ENCODE measurements around the gene SNX22. TPM values are rescaled to one million over a fixed set of nuclear protein-coding genes. Genes with fewer than 3 reads are reported as not detected.
"Not testable (repeated sequence)": the region's sequence is repeated elsewhere in the genome, so short reads cannot be mapped to it uniquely, and the experiment has no call there.

SNX22 gene
- 0.97 TPM for polyA plus RNA-seq (ENCODE audit: insufficient read length)

- peak; percentile 21 for DNase-seq
These were observed at the start of gene SNX22 for GRCh38 chr15:64151727-64152506. TSS of gene SNX22 (plus strand) at chr15:64151731. CDS start at chr15:64151776, 45 bp downstream.

- no peak for DNase-seq
These were observed 49.0 kb upstream of the SNX22 start for GRCh38 chr15:64102497-64102896.

GRCh38 chr15:64105113-64105704 lies 46.3 kb upstream of the SNX22 start:
- no peak for DNase-seq

GRCh38 chr15:64107337-64107736 lies 44.2 kb upstream of the SNX22 start:
- DNase-seq, result no peak

DNA sequence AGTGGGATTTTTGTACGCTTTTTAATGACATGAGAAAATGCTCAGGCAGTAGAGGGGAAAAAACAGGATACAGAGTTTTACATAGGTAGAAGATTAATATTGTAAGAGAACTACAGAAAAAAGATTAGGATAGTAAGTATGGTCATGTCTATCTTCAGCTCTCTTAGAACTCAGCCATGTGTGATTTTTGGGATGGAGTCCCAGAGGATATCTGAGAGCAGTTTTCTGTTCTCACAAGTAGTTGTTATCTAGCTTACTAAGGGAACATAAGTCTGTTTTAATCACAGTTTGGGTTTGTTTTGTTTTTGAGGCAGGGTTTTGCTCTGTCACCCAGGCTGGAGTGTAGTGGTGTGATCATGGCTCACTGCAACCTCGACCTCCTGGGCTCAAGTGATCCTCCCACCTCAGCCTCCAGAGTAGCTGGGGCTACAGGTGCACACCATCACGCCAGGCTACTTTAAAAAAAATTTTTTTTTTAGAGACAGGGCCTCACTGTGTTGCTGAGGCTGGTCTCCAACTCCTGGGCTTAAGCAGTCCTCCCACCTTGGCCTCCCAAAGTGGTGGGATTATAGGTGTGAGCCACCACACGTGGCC lies 41.3 kb upstream of the SNX22 start:
- not testable (repeated sequence) for DNase-seq

- DNase-seq, result no peak
These were observed 40.4 kb upstream of the SNX22 start for GRCh38 chr15:64110950-64111678.

DNA sequence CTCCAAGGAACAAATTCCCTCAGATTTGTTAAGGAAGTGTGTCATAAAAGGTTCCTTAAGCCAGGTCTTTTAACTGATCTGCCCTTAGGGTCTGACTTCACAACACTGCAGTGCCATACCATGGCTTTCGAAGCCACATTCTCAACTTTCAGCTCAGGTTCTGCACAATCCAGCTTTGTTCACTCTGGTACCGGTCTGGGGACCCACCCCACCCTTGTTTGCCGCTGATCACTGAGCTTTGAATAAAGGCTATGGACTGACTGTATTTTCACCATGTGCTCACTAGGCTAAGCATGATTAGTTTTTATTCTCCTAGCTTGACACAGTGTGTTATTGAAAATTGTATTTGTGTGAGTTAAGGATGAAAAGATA lies 39.9 kb upstream of the SNX22 start:
- no peak for DNase-seq

GRCh38 chr15:64112073-64112772 lies 39.3 kb upstream of the SNX22 start:
- DNase-seq, result no peak

DNA sequence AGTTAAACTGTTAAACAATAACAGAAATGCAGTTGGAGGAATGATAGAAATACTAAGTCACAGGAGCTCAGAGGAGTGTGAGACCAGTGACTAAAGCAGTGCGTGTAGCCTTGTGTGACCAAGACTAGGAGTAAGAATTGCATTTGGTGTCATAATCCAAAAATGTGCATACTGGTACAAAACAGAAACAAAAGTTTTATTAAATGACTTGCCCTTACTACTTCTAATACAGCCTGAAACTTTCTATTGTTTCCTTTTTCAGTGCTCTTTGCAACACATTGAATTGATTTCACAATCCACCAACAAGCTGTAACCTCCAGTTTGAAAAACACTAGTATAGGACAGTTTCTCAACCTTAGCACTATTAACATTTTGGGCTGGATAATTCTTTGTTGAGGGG lies 38.6 kb upstream of the SNX22 start:
- no peak for DNase-seq

DNA sequence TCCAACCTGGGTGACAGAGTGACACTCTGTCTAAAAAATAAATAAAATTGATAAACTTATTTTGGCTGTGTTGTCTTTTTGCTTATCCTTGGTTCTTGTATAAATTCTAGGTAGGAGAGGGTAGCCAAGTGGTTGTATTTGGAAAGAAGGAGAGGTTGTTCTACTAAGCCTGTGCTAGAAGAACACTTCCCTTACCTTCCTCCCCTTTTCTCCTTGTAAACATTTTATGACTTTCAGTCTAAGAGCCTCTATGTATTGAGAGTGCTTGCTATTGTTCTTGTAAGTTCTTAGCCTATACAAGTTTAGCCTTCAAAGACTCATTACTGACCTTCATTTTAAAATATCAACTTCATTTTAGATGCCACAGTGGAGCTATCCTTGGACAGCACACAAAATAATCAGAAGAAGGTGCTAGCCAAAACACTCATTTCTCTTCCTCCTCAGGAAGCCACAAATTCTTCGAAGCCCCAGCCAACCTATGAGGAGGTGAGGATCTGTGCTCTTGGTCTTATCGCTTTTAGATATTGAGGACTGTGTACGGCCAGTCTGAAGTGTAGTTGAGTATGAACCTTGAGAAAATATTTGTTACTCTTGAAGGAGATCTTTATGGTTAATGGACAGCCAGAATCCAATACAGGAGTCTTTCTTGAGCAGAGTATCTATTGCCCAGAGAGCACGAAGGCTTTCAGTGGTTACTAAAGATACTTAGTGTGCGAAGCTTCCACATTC lies 33.6 kb upstream of the SNX22 start:
- no peak for DNase-seq

DNA sequence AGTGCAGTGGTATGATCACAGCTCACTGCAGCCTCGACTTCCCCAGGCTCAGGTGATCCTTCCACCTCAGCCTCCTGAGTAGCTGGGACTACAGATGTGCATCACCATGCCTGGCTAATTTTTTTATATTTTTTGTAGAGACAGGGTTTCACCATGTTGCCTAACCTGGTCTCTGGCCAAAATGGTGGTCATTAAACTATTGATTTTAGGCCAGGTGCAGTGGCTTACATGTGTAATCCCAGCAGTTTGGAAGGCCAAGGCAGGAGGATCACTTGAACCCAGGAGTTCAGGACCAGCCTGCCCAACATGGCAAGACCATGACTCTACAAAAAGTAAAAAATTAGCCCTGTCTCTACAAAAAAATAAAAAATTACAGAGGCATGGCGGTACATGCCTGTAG lies 31.2 kb upstream of the SNX22 start:
- not testable (repeated sequence) for DNase-seq

GRCh38 chr15:64121614-64122013 lies 29.9 kb upstream of the SNX22 start:
- no peak for DNase-seq

- no peak for DNase-seq
These were observed 29.1 kb upstream of the SNX22 start for GRCh38 chr15:64122444-64122843.

- DNase-seq, result no peak
These were observed 28.6 kb upstream of the SNX22 start for GRCh38 chr15:64122936-64123351.

DNA sequence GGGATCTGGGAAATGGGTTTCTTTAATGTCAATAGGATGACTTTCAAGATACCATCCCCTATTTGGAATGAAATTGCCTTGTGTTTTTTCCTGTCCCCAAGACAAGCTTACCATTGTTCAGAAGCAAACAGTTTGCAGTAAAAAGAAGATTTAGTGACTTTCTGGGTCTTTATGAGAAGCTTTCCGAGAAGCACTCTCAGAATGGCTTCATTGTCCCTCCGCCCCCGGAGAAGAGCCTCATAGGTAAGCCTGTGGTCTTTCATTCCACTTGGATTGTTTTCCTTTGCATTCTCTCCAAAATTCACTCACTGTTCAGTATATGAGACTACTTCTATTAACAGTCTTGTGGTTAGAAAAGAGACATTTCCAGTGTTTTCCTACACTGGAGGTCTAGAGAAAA lies 25.6 kb upstream of the SNX22 start:
- no peak for DNase-seq

DNA sequence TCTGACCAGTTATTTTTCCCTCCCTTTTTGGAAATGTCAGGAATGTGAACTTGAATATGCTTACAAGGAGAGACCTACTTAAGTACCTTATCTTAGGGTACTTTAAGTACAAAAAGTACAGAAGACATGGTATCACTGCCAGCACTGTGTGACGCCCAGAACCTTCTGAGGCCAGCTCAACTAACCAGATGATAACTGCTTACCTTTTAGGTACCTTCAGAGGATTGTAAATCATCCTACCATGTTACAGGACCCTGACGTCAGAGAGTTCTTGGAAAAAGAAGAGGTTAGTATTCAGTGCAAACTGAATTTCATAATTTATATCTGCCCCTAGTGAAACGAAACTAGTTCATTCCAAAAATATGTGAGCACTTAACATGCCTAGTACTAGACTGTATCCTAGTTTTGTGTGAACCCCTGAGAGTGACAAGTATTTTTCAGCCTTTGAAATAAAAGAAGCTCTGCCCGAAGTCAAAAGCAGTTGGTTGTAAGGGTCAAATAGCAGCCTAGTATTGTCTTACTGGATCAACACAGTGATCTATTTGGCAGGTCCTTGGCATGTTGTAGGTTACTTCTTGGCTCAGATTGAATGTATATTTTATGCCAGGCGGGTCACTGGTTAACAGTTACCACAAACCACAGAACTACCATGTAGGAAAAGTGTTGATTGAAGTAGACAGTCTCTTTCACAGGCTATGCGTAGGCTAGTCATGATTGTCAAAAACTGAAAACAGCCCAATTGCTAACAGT lies 23.8 kb upstream of the SNX22 start:
- no peak for DNase-seq

DNA sequence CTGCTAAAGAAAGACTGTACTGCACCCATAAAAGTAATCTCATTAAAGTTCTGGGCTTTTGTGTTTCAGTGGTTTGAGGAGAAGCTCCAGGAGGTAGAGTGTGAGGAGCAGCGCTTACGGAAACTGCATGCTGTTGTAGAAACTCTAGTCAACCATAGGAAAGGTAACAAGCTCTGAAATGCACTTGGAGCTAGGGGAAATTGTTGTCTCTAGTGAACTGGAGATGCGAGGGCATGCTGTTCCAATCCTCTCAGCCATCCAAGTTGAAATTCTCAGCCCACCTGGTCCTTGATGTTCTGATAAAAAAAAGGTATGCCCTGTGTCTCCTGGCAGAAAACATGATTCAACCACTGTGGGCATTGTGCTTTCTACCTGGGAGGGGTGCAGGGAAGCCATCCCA lies 21.4 kb upstream of the SNX22 start:
- no peak for DNase-seq

GRCh38 chr15:64131547-64131946 lies 20.0 kb upstream of the SNX22 start:
- no peak for DNase-seq

GRCh38 chr15:64132217-64132616 lies 19.3 kb upstream of the SNX22 start:
- DNase-seq, result no peak

- DNase-seq, result no peak
These were observed 17.7 kb upstream of the SNX22 start for GRCh38 chr15:64133623-64134344.

Measured in hindlimb muscle (tissue), 1 donor.